Stimulated activated naive CD4-positive, alpha-beta T cell treated with Interleukin-2 at 50 U/mL for 16 hours (primary cell): ENCODE measurements around the gene GPR155.
"Not testable (repeated sequence)": the region's sequence is repeated elsewhere in the genome, so short reads cannot be mapped to it uniquely, and the experiment has no call there.

Experiments used
- DNase-seq: peaks from one replicate; lab custom pipeline; 2025; lab: John Stamatoyannopoulos, UW

Gene GPR155

DNA sequence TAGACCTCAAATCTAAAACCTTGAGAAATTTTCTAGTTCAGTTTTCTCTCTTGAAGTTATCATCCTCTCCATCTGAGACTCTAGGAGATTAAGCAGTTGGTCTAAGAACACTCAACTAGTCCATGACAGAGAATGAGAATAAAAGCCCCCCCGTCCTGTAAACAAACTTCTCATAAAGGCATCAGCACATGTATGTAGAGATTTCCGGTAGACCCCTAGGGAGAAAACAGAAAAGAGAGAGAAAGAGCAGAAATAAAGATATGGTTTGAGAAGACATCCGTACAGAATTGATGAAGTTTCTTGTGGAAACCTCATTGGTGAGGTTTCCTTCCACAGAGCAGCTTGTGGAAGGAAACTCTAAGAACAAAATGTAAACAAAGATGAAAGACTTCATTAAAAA, 3.2 kb upstream of the GPR155 start:
- DNase-seq, result no peak

DNA sequence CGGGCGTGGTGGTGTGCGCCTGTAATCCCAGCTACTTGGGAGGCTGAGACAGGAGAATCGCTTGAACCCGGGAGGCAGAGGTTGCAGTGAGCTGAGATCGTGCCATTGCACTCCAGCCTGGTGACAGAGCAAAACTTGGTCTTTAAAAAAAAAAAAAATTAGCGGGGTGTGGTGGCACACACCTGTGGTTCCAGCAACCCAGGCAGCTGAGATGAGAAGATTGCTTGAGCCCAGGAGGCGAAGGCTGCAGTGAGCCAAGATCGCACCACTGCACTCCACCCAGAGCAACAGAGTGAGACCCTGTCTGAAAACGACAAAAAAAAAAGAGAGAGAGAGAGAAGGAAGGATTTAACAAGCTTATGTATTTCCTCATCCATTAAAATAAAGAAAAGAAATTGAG, 2.7 kb upstream of the GPR155 start:
- not testable (repeated sequence) for DNase-seq

DNA sequence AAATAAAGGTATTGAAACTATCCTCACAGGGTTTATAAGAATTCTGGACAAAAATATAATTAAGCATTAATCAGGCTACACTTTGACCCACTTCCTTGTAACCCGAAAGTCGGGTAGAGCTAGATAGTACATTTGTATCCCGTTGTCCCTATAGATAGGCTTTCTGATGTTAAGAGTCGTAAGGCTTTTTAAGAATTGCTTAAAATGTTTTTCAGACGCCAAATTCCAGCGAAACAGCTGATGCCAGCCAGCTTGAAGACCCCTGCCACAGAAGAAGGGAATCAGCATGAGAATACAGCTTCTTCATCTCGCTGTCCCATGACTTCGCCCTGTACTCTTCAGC, 962 bp upstream of the GPR155 start:
- no peak for DNase-seq

DNA sequence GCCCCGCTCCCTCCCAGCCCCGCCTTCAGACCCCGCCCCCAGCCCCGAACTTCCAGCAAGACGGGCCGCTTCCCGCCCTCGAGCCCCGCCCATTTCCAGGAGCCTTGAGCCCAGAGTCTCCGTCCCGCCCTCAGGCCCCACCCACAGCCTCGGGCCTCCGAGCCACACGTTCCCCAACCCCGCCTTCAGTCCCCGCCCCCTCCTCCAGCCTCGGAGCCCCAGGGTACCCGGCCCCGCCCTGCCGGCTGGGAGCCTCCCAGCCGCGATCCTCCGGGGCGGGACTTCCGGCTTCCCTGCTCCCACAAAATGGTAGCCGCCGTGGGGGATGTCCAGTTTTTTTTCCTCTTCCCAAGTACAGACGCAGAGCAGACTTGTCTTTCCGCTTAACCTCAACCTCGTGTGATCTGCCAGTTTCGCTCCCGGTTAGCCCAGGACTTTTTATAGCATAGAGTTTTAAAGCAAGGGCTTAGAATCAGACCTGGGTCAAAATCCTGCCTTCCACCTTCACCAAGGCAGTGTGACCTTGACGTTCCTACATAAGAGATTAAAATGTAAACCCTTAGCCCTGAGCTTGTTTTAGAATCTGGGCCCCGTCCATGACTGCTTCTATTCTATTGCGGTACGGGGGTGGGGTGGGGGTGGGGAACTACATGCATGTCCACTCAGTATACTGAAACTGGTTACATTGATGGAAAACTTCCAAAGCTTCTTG, 435 bp upstream of the GPR155 start:
- peak; percentile 99 for DNase-seq

DNA sequence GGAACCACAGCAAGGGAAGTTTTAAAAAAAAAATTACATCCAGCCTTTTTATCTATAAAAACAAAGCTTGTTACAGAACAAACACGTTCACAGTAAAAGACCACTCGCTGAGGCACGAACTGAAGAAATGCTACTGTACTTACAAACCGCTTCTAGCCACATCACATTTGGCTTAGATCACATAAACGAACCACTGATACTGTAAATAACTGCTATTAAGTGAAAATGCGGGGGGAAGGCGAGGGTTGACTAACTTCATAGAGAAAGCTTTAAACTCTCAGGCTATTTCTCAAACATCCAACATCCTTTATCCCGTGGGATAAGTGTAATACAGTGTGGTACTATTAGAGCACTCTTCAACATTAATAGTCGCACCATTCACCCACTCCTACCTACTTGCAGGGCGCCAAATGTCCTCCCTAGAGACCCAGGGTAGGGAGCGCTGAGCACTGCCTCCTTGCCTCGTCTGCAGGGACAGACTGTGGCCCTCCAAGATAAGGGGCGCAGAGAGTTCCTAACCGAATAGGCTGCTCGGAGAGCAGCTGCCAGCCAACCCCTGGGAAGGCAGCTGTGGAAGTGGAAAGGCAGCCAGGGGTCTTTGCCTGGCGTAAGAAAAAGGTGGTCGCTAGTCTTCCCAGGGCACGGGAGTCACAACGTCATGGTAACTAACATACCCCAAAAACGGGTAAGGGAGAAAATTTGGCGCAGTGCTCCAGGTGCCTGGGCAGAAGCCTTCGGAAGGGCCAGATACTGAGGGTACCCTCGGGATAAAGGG, 854 bp downstream of the GPR155 start:
- DNase-seq, result peak; percentile 11

DNA sequence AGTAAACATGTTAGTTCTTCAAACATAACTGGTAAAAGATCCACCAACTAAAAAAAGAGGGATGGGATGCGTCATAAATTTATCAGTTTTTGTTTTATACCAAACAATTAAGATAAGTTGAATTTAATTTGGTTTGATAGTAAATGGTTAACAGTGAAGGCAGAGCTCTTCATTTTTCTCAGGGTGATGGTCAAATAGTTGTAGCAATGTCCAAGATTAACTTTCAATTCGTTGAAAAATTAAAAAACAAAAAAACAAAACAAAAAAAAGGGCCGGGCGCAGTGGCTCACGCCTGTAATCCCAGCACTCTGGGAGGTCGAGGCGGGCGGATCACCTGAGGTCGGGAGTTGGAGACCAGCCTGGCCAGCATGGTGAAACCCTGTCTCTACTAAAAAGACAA, 1.8 kb downstream of the GPR155 start:
- not testable (repeated sequence) for DNase-seq

DNA sequence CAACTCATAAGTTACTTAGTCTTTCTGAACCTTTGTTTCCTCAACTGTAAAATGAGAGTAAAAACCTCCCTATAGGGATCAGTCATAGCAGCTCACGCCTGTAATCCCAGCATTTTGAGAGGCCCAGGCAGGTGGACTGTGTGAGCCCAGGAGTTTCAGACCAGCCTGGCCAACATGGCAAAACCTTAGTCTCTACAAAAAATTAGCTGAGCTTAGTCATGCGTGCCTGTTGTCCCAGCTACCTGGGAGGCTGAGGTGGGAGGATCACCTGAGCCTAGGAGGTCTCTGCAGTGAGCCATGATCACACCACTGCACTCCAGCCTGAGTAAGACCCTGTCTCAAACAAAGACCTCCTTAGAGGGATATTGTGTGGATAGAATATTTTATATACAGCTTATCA, 2.3 kb downstream of the GPR155 start:
- DNase-seq, result no peak

DNA sequence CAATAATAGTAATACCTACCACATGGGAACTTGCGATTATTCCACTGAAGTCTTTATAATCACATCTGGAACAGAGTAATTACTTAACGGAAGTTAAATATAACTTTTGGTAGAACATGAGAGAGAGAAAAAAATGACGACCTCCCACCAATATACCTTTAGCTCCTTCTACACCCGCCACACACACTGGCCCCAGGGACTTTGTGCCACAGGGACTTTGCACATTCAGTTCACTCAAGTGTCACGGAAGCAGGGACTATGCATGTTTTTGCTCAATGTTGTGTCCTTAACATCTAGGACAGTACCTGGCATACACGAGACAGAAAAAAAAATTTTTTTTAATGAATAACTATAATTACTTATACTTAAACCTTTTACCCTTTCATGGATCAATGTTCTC, 4.0 kb downstream of the GPR155 start:
- DNase-seq, result no peak

DNA sequence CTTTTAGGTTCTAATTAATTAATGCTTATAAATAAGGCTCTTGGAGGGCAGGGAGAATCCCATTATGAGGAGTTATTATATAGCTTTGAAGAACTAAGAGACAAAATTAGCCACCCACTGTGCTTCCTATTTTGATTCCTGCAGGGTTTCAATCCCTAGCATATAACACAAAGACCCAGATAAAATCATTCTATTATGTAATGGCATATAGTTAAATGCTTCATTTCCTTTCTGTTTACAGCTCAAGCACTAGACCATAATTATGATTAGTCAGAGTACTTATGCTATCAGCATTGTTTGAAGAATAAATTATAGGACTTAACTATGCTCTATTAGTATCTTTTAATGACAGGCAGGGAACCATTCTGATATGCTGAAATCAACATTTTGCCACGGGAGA, 9.1 kb downstream of the GPR155 start:
- no peak for DNase-seq

DNA sequence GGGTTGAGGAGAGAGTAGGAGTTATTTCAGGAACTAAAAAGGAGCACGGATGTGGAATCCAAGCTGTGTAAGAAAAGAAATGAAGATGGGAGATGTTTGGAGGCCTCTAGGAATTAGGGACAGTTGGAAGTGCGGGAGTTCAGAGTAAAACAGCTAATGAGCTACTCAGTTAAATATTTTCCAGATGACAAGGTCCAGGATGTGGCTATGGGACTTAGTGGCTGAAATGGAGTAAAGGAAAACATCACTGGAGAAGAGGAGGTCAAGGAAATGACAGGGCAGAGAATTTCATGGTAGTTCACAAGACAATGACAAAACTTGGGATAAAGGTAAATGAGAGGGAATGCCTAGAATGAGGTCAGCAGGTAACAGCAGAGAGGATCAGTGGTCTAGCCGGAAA, 13.0 kb downstream of the GPR155 start:
- DNase-seq, result no peak

DNA sequence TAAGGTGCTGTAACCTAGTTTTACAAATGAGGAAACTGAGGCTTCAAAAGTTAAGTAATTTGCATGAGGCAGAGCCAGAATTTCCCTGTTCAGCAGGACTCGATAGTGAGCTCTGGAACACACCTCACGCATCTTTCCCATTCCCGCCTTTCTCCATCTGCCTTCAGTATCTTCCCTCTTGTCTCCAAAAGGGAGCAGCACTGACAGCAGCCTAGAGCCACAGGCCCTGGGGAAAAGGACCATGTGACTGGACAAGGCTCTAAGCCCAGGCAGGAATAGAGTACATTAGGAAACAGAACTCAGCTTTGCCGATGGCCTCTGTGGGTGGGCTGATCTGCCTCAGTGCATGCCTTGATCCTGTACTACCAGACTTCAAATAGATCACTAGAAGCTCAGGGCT, 21.5 kb downstream of the GPR155 start:
- no peak for DNase-seq

DNA sequence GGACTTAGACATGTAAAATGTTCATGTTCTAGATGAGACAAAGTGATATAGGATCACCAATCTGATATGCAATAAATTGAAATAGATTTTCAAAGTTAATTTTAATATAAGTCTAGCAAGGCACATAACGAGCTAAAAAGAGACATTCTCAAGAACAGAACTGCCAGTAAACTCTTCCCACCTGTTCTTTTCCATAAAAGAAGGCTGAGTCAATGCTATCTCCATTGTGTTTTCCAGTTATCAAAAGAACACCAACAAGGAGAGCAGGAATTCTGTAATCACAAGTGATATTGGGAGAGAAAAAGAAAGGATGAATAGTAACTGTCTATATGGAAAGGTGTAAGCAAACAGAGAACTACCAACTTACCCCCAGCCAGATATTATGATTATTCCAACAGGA, 25.6 kb downstream of the GPR155 start:
- no peak for DNase-seq

DNA sequence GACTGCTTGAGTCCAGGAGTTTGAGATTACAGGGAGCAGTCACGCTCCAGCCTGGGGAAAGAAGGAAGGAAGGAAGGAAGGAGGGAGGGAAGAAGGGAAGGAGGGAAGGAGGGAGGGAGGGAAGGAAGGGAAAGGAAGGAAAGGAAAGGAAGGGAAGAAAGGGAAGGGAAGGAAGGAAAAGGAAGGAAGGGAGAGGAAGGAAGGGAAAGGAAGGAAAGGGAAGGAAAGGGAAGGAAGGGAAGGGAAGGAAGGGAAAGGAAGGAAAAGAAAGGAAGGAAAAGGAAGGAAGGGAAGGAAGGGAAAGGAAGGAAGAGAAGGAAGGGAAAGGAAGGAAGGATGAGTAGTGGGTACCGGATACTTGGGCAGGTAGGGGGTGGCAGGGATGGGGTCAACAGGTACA, 32.3 kb downstream of the GPR155 start:
- no peak for DNase-seq

DNA sequence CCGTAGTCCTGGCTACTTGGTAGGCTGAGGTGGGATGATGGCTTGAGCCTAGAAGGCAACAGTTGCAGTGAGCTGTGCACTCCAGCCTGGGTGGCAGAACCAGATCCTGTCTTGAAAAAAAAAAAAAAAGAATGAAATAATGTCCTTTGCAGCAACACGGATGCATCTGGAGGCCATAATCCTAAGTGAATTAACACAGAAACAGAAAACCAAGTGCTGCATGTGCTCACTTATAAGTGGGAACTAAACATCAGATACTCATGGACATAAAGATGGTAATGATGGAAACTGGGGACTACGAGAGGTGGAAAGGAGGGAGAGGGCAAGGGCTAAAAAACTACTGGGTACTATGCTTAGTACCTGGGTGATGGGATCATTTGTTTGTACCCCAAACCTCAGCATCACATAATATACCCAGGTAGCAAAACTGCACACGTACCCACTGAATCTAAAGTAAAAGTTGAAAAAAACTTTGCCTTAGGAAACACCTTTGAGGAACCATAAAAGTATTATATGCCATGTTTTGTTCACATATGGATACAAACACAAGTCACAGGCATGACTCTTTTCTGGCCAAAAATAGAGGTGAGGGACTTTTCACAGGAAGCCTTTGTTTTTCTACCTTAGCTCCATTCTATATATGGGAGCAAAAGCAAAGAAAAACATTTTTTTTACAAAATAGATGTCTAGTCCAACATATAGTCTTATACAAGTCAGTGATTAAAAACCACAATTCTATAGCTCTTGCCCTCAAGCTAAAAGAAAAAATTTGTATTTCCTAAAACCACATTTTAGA, 36.6 kb downstream of the GPR155 start:
- no peak for DNase-seq

DNA sequence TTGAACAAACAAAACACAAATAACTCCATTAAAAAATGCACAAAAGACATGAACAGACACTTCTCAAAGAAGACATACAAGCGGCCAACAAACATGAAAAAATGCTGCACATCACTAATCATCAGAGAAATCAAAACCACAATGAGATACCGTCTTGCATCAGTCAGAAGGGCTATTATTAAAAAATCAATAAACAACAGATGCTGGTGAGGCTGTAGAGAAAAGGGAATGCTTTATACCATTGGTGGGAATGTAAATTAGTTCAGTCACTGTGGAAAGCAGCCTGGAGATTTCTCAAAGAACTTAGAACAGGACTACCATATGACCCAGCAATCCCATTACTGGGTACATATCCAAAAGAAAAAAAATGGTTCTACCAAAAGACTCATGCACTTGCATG, 37.8 kb downstream of the GPR155 start:
- no peak for DNase-seq

DNA sequence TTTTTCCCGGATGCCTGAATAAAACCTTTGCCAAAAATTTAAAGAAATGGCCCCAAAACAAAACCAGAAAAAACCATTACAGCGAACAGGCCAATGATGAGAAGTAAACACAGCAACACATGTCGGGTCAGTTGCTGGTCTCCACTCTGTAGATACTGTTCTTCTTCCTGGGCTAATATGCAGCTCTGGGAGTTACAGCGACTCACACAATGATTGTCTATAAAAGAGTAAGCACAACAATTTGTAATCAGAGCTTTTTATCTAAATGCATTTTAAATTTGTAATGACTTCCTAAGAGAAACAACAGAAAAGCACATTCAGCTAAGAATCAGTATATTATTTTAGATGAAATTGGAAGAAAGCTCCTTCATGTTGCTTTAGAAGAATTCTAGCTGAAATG, 40.3 kb downstream of the GPR155 start:
- no peak for DNase-seq

DNA sequence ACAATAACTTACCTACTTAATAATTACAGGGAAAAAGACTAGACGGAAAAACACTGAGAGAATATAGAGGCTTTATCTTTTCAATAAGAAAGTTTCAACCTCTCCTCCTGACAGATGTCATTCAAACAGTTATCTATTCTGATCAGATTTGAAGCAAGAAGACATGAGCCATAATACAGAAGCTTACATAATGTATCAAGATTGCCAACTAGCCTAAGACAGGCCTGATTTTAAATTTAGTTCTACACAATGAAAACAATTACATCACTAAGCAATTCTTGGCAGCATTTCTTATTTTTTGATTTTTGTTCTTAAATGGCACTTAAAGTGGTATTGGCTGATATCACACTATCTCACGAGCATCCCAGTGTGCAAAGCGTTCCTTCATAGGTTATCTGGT, 41.6 kb downstream of the GPR155 start:
- no peak for DNase-seq

DNA sequence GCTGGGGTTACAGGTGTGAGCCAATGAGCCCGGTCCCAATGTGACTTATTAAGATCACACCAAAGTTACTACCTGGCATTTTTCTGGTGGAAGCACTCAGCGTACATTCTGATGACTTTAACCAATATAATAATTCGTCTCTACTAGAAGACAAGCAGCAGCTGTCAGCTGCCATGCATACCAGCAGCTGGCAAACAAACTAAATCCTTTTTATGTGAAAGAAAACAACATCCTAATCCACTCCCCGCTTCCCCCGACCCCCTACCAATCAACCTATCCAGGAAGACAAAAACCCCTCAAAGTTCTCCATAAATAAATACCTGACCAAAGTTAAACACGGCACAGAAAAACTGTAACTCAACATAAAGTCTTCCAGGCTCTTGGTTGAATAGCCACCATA, 42.1 kb downstream of the GPR155 start:
- no peak for DNase-seq

DNA sequence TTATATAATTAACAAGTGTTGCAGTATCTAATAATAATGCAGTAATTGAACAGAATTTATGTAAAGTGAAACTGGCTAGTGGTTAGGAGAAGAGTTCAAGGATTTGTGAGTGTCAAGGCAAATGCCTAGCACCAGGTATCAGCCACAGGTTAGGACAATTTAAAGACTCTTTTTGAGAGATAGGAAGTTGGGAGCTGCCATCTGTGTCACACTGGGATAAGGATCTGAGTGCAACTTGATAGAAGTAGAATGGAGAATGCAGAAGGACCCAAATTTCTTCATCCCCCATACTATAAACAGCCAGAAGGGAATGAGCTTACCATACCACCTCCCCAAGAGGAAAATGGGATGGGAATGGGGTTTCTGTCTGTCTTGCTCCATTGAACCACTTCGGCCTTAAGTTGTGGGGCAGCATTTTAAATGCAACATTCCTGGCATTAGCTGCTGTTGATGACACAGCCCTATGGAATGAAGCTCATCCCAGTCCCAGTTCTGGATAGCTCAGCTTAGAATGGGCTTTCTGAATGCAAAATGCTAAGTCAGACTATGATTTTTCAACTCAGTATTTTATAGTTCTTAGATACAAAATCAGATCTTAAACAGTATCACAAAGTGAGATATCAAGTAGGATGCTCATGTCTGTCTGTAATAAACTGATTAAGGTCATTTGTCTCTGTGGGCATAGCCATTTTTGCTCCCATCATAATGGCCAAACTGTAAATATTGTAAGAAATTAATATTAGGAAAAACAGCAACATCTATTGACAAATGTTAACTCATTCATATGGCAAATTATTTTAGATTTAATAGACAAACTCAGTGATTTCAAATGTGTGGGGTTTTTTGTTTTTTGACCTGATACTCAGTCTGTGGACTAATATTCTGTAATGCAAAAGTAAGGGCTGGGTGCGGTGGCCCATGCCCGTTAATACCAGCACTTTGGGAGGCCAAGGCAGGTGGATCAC, 44.0 kb downstream of the GPR155 start:
- no peak for DNase-seq

DNA sequence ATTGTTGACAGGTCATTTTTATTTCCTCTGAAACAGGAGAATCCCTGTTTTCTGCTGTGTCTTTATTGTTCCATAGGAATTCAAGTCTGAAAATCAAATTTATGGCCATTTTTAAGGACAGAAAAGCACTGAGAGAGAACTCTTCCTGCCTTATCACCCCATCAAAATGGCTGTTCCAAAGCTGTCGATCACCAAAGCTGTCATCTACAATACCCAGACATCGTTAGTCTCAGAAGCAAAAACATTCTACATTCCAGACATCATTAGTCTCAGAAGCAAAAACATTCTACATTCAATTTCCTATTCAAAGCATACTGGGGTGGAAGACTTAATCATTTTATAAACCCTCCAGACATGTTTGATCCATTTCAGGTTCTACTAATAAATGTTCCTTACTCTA, 46.9 kb downstream of the GPR155 start:
- DNase-seq, result no peak

DNA sequence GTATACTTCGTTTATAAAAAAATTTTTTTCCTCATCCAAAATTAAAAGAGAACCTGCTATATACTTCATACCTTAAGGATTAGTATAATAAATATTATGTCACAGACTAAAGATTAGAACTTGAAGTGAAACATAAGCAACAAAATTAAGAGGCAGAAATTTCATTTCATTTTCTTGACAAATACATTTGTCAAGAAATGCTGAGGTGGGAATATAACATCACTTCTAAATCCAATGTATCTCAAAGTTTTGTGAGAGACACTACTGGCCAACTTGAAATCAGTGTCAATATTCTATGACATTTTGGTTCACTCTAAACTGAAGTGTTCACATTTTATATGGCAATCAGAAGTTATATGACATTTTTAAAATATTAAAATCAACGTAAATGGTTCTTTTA, 47.5 kb downstream of the GPR155 start:
- no peak for DNase-seq
